Mucosa of descending colon (tissue), 3 donors: Measurements from ENCODE around the gene PTPRN2. TPM values are rescaled to one million over a fixed set of nuclear protein-coding genes. Genes with fewer than 3 reads are reported as not detected.
"Not testable (repeated sequence)": the region's sequence is repeated elsewhere in the genome, so short reads cannot be mapped to it uniquely, and the experiment has no call there.

ENCODE experiments used
- ATAC-seq: fragments of 200-7000 bp; cut with Tn5 transposase; one replicate; pipeline ENCODE4 v1.9.1; 2020; ENCODE audit warnings: mild to moderate bottlenecking, moderate library complexity
- DNase-seq, 3 donors: peaks; one replicate each; pipeline ENCODE4 v3.0.0-alpha.2; 2020
- H3K36me3 ChIP-seq: fragments of 200-600 bp; one replicate; pipeline ENCODE4 v1.8.0; 2021; ENCODE audit warnings: low read depth, mild to moderate bottlenecking
- H3K4me1 ChIP-seq: fragments of 200-600 bp; one replicate; pipeline ENCODE4 v1.8.0; 2021; ENCODE audit warnings: low read depth, mild to moderate bottlenecking
- H3K4me3 ChIP-seq: fragments of 200-600 bp; one replicate; pipeline ENCODE4 v1.8.0; 2021; ENCODE audit warnings: mild to moderate bottlenecking
- H3K9me3 ChIP-seq: fragments of 200-600 bp; one replicate; pipeline ENCODE4 v1.8.0; 2021; ENCODE audit warnings: mild to moderate bottlenecking
- CTCF ChIP-seq: fragments of 200-600 bp; IDR thresholded peaks from one replicate; pipeline ENCODE4 v1.8.0; 2022; ENCODE audit warnings: antibody characterized with exemption, mild to moderate bottlenecking
- intact Hi-C, 2 donors: fragments of 100-400 bp; cut with DNase I in 1 of 2; cut with micrococcal nuclease in 1 of 2; formaldehyde crosslinking; loops; one replicate each; pipeline versions ENCODE4 v1.11.0 to v1.11.1; 2022; cut with DNase I, micrococcal nuclease
- total RNA-seq, 3 donors: library from RNA; stranded (reverse); fragmentation: NEBNext Ultra II Directional in 2 of 3; extraction: Animal tissue kit (Norgen Biotek cat#: 25700) in 2 of 3; gene quantifications; one replicate each; pipeline versions ENCODE4 v1.2.1 to v1.2.4, GENCODE V29; 2021 to 2023
- donor health status: DM: no; HTN: no; CAD: no; lungs with moderate emphysema.
- donor health status: DM: no; HTN: no; CAD: no.
- donor health status: DM: no; HTN: yes; CAD: no.

Gene PTPRN2
- total RNA-seq, 3 donors from 2014 or later, result 12.5 to 28.0 (median 26.2) TPM

- no peak for TF ChIP-seq CTCF
- ATAC-seq (no peak), DNase-seq (no peak)
Observed at GRCh38 chr7:158295966-158296797, 291.4 kb downstream of the PTPRN2 start.

GRCh38 chr7:158294468-158295215, 293.0 kb downstream of the PTPRN2 start:
- H3K4me3 ChIP-seq, ATAC-seq, H3K9me3 ChIP-seq, H3K36me3 ChIP-seq, intact Hi-C loops, H3K4me1 ChIP-seq, DNase-seq: not testable (repeated sequence)

More at GRCh38 chr7:158295966-158296797, 291.4 kb downstream of the PTPRN2 start:
- no peaks in the 10 kb centered on the region for H3K4me1 ChIP-seq
- intact Hi-C loops, result no loop called here
- H3K4me3 ChIP-seq, result no peak overlapping the region
- H3K9me3 ChIP-seq, result no peaks in the 10 kb centered on the region
- no peaks in the 10 kb centered on the region for H3K36me3 ChIP-seq

GRCh38 chr7:158292948-158293347, 294.7 kb downstream of the PTPRN2 start:
- DNase-seq (no peak), ATAC-seq (no peak)
- intact Hi-C loops, result no loop called here
- Histone ChIP-seq H3K9me3 (peaks cover 15% of the 10 kb centered on the region), H3K4me1 (no peaks in the 10 kb centered on the region), H3K4me3 (no peak overlapping the region), H3K36me3 (no peaks in the 10 kb centered on the region)
- no peak for TF ChIP-seq CTCF

GRCh38 chr7:158291998-158292397, 295.6 kb downstream of the PTPRN2 start:
- Histone ChIP-seq H3K4me3 (no peak overlapping the region), H3K36me3 (no peaks in the 10 kb centered on the region), H3K4me1 (no peaks in the 10 kb centered on the region), H3K9me3 (peaks cover 18% of the 10 kb centered on the region)
- no peak for ATAC-seq
- no peak for TF ChIP-seq CTCF
- intact Hi-C loops, result no loop called here
- no peak for DNase-seq

- Histone ChIP-seq H3K4me1 (no peaks in the 10 kb centered on the region), H3K36me3 (no peaks in the 10 kb centered on the region), H3K4me3 (no peak overlapping the region), H3K9me3 (peaks cover 25% of the 10 kb centered on the region)
- intact Hi-C loops, result no loop called here
- no peak for ATAC-seq
- TF ChIP-seq CTCF, result no peak
- DNase-seq, result no peak
Observed at GRCh38 chr7:158289761-158290523, 297.7 kb downstream of the PTPRN2 start.
